ENCODE measurements around the gene TRIP13. TPM values are rescaled to one million over a fixed set of nuclear protein-coding genes. Genes with fewer than 3 reads are reported as not detected.

The TRIP13 gene
- total and polyA plus RNA-seq, 2 experiments from 2014 or later = 19.5 to 20.4 TPM

GRCh38 chr5:867300-867870, 25.3 kb upstream of the TRIP13 start:
- H3K27ac ChIP-seq = no peak overlapping the region
- H3K36me3 ChIP-seq (ENCODE audit: low read depth) = peaks cover 29% of the 10 kb centered on the region
- H3K27me3 ChIP-seq (replicated peaks; ENCODE audit: insufficient read depth) = no peaks in the 10 kb centered on the region
- H3K9ac ChIP-seq = no peak overlapping the region
- H3K4me1 ChIP-seq (ENCODE audit: insufficient read depth) = no peaks in the 10 kb centered on the region
- in situ Hi-C loops (cut with MboI) = no loop called here
- TF ChIP-seq EZH2phosphoT487 (IDR thresholded peaks at IDR 0.05; ENCODE audit: insufficient read depth, low read depth) = no peak
- TF ChIP-seq EZH2 (IDR thresholded peaks at IDR 0.05; ENCODE audit: insufficient read depth, poor library complexity, severe bottlenecking) = no peak
- H3K79me2 ChIP-seq (ENCODE audit: insufficient read depth) = no peaks in the 10 kb centered on the region
- H3F3A ChIP-seq (ENCODE audit: insufficient read depth) = no peaks in the 10 kb centered on the region
- H4K20me1 ChIP-seq (ENCODE audit: insufficient read depth) = no peaks in the 10 kb centered on the region
- H3K9me2 ChIP-seq (ENCODE audit: insufficient read depth) = no peaks in the 10 kb centered on the region
- DNase-seq = no peak
- H2AFZ ChIP-seq = no peak overlapping the region
- H3K9me3 ChIP-seq (ENCODE audit: low read depth) = no peaks in the 10 kb centered on the region
- H3K4me3 ChIP-seq = no peak overlapping the region
- WGBS, 2 experiments (ENCODE audit: low coverage in 1 of 2, low lambda C conversion rate in 2 of 2, missing lambda C conversion rate in 2 of 2) = 98% methylated on average over 6 of the region's 6 CpGs
- no peak overlapping the region for H3K4me2 ChIP-seq (ENCODE audit: unreplicated experiment)

GRCh38 chr5:868428-869135, 24.1 kb upstream of the TRIP13 start:
- DNase-seq = no peak
- no peaks in the 10 kb centered on the region for H3K79me2 ChIP-seq (ENCODE audit: insufficient read depth)
- H3K4me2 ChIP-seq (ENCODE audit: unreplicated experiment) = no peak overlapping the region
- H3K9me2 ChIP-seq (ENCODE audit: insufficient read depth) = no peaks in the 10 kb centered on the region
- WGBS, 2 experiments (ENCODE audit: low coverage in 1 of 2, low lambda C conversion rate in 2 of 2, missing lambda C conversion rate in 2 of 2) = 88 to 91% methylated on average over 15 to 16 of the region's 16 CpGs
- no peak overlapping the region for H3K9ac ChIP-seq
- H4K20me1 ChIP-seq (ENCODE audit: insufficient read depth) = no peaks in the 10 kb centered on the region
- no peak overlapping the region for H3K4me3 ChIP-seq
- H2AFZ ChIP-seq = no peak overlapping the region
- no peaks in the 10 kb centered on the region for H3K4me1 ChIP-seq (ENCODE audit: insufficient read depth)
- H3K27ac ChIP-seq = no peak overlapping the region
- no peaks in the 10 kb centered on the region for H3K9me3 ChIP-seq (ENCODE audit: low read depth)
- in situ Hi-C loops (cut with MboI) = no loop called here
- peaks cover 29% of the 10 kb centered on the region for H3K36me3 ChIP-seq (ENCODE audit: low read depth)
- TF ChIP-seq EZH2 (IDR thresholded peaks at IDR 0.05; ENCODE audit: insufficient read depth, poor library complexity, severe bottlenecking) = no peak
- no peak for TF ChIP-seq EZH2phosphoT487 (IDR thresholded peaks at IDR 0.05; ENCODE audit: insufficient read depth, low read depth)
- H3K27me3 ChIP-seq (replicated peaks; ENCODE audit: insufficient read depth) = no peaks in the 10 kb centered on the region
- no peaks in the 10 kb centered on the region for H3F3A ChIP-seq (ENCODE audit: insufficient read depth)

GRCh38 chr5:870956-871355, 21.7 kb upstream of the TRIP13 start:
- no peak for DNase-seq
- TF ChIP-seq EZH2phosphoT487 (IDR thresholded peaks at IDR 0.05; ENCODE audit: insufficient read depth, low read depth) (no peak), EZH2 (IDR thresholded peaks at IDR 0.05; ENCODE audit: insufficient read depth, poor library complexity, severe bottlenecking) (no peak)
- 98 to 99% methylated on average over 5 of the region's 5 CpGs for WGBS, 2 experiments (ENCODE audit: low coverage in 1 of 2, low lambda C conversion rate in 2 of 2, missing lambda C conversion rate in 2 of 2)
- no peaks in the 10 kb centered on the region for H4K20me1 ChIP-seq (ENCODE audit: insufficient read depth)
- no peaks in the 10 kb centered on the region for H3K4me1 ChIP-seq (ENCODE audit: insufficient read depth)
- in situ Hi-C loops (cut with MboI) = no loop called here
- no peak overlapping the region for H3K4me2 ChIP-seq (ENCODE audit: unreplicated experiment)
- H3K27ac ChIP-seq = no peak overlapping the region
- H3K9me2 ChIP-seq (ENCODE audit: insufficient read depth) = no peaks in the 10 kb centered on the region
- H3K9ac ChIP-seq = no peak overlapping the region
- no peak overlapping the region for H2AFZ ChIP-seq
- H3K79me2 ChIP-seq (ENCODE audit: insufficient read depth) = peaks cover 11% of the 10 kb centered on the region
- no peaks in the 10 kb centered on the region for H3K27me3 ChIP-seq (replicated peaks; ENCODE audit: insufficient read depth)
- no peaks in the 10 kb centered on the region for H3K9me3 ChIP-seq (ENCODE audit: low read depth)
- H3K36me3 ChIP-seq (ENCODE audit: low read depth) = peaks cover 29% of the 10 kb centered on the region
- no peaks in the 10 kb centered on the region for H3F3A ChIP-seq (ENCODE audit: insufficient read depth)
- no peak overlapping the region for H3K4me3 ChIP-seq

- H3K36me3 ChIP-seq (ENCODE audit: low read depth) = peaks cover 29% of the 10 kb centered on the region
- no peak overlapping the region for H3K4me3 ChIP-seq
- no peaks in the 10 kb centered on the region for H3F3A ChIP-seq (ENCODE audit: insufficient read depth)
- H3K79me2 ChIP-seq (ENCODE audit: insufficient read depth) = peaks cover 11% of the 10 kb centered on the region
- H2AFZ ChIP-seq = no peak overlapping the region
- H3K27me3 ChIP-seq (replicated peaks; ENCODE audit: insufficient read depth) = no peaks in the 10 kb centered on the region
- H4K20me1 ChIP-seq (ENCODE audit: insufficient read depth) = no peaks in the 10 kb centered on the region
- no peak overlapping the region for H3K4me2 ChIP-seq (ENCODE audit: unreplicated experiment)
- no peak for DNase-seq
- no peak overlapping the region for H3K27ac ChIP-seq
- no peaks in the 10 kb centered on the region for H3K9me3 ChIP-seq (ENCODE audit: low read depth)
- TF ChIP-seq EZH2 (IDR thresholded peaks at IDR 0.05; ENCODE audit: insufficient read depth, poor library complexity, severe bottlenecking) (no peak), EZH2phosphoT487 (IDR thresholded peaks at IDR 0.05; ENCODE audit: insufficient read depth, low read depth) (no peak)
- H3K9ac ChIP-seq = no peak overlapping the region
- no peaks in the 10 kb centered on the region for H3K9me2 ChIP-seq (ENCODE audit: insufficient read depth)
- in situ Hi-C loops (cut with MboI) = no loop called here
- H3K4me1 ChIP-seq (ENCODE audit: insufficient read depth) = no peaks in the 10 kb centered on the region
- 91 to 95% methylated on average over 29 of the region's 29 CpGs for WGBS, 2 experiments (ENCODE audit: low coverage in 1 of 2, low lambda C conversion rate in 2 of 2, missing lambda C conversion rate in 2 of 2)
These were observed 20.9 kb upstream of the TRIP13 start for GRCh38 chr5:871596-872298.
